GM19043 (cell line): ENCODE measurements around the gene CARD11.
"Not testable (repeated sequence)": the region's sequence is repeated elsewhere in the genome, so short reads cannot be mapped to it uniquely, and the experiment has no call there.

Experiments used
- ATAC-seq: cut with Tn5 transposase; IDR thresholded peaks from one replicate; pipeline ENCODE4 v1.9.1; 2021; ENCODE audit warnings: low read depth; ENCODE audit not compliant: unreplicated experiment

Gene CARD11

DNA sequence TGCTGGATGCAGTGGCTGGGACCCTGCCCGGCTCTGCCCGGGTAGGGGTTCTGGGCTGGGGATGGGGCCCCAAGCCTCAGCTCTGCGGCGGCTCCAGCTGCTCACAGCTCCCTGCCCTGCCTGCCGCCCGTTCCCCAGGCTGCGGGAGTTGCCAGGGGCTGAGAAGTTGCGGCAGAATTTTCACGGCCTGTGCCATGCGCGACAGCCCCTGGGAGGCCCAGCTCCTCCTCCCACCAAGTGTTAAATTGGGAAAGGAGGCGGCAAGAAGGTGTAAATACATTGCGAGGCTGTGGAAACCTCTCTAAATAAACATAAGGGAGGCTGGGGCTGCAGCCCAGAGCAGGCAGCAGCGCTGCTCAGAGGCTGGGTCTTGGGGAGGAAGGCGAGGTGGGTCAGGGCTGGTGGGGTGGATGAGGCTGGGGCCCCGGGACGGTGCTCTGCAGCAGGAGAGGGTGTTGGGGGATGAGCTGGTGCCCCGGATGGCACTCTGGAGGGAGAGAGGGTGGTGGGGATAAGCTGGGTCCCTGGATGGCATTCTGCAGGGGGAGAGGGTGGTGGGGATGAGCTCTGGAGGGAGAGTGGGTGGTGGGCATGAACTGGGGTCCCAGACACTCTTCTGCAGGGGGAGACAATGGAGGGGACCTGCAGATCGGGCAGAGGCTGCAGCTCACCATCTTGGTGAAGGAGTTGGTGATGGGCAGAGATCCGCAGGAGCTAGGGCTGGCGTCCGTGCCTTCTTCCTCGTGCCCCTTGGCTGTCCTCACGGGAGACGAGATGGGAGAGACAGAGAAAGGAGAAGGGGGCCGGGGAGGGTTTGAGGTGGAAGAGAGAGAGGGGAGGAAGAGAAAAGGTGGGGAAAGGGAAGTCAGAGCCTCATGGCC lies 114.1 kb downstream of the CARD11 start:
- no peak for ATAC-seq

DNA sequence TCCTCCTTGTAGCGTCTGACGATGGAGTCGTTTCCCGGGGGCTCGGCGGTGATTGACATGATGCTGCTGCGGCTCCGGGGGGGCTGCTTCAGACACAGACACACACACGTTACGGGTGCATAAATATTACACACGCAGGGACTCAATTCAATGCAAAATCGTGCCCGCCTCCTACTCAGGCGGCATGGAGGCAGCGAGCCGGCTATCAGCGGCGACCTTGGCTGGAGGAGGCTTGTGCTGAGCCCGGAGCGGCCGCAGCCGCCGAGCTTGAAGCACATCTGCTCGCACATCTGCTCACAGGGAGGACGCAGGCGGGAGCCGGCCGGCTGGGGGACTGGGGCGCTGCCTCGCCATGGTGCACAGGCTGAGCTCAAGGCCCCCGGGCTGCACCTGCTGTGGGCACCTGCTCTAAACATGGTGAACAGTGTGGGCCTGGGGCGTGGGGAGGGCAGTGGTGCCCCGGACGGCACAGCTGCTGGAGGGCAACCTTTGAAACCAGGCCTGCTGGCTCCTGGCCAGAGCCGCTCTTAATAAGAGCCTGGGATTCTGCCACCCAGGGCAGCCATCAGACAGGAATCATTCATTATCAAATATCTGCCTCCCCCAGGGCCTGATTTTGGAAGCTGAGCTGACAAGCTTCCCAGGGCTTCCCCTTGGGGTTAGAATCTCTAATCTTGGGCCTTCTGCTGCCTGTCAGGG lies 114.9 kb downstream of the CARD11 start:
- no peak for ATAC-seq

DNA sequence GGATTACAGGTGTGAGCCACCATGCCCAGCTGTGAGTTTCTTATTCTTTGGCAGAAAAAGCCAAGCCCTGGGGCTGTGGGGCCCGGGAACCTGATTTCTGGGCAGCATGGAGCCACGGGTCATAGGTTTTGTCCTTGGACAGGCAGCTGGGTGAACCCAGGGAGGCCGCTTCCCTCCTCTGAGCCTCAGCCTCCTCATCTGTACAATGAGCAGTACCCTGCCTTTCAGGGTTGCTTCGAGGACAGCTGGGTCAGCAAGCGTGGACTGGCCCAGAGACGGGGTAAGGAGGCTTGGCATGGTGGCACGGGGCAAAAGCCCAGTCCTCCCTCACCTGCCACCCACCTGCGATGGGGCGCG lies 115.4 kb downstream of the CARD11 start:
- no peak for ATAC-seq

DNA sequence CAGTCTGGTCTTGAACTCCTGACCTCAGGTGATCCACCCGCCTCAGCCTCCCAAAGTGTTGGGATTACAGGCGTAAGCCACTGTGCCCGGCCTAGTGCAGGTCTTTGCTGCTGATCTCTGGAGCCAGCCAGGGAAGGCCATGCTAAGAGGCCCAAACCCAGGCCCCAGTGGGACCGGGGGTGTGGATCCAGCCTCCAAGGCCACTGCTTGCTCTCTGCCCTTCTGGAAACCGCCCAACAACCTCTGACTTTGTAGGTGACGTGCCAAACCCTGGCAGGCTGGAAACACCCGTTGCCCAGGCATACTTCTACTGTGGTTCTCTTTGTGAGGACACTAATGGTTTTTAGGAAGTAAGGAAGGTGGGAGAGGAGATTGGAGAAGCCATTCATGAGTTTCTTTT lies 116.1 kb downstream of the CARD11 start:
- no peak for ATAC-seq

DNA sequence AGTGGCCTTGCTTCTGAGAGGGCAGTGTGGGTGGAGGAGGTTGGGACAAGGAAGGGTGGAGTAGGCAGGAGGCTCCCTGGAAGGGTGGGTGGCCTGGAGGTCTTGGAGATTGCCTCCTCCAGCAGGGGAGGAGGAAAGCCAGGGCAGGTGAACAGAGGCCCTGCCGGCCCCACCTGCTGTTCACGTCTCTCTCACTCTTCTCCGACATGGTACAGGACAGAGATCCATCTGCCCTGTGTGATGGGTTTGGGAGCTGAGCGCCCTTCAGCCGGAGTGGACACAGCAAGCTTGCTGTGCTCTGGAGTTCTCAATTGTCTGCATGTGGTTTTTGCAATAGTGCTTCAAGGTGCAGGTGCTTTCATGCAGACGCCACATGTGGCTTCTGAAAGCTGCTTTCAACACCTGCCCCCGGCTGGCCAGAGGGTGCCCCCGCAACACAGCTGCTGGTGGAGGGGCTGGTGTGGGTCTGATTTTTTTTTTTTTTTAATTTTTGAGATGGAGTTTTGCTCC lies 116.7 kb downstream of the CARD11 start:
- ATAC-seq, result no peak

DNA sequence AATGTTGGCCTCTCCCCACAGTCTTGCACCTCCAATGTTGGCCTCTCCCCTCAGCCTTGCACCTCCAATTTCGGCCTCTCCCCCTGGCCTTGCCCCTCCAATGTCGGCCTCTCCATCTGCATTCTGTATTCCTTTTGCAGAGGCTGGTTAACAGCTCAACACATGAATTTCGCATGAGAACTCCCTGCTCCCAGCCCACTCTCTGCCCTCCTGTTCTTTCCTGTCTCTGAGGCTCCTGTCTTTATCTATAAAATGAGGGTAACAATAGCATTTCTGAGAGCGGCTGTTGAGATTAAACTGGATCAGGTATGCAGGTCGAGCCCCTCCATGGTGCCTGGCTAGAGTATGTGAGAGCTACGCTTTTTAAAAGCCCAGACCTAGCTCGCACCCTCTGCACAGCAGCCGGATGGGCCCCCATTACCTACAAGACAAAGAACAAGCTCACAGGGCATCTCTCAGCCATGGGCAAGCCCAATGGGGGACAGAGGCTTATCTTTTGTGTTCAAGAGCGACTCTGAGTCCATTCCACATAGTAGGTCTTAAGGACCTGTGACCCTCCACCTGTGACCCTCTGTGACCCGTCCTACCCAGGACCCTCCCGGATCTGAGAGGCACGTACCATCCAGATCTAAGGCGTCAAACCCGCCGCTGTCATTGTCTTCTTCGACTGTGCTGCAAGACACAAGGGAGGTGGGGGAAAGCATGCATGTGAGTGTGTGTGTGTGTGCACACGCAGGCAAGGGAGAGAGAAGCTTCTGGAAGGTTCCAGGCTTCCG lies 117.4 kb downstream of the CARD11 start:
- ATAC-seq, result no peak

DNA sequence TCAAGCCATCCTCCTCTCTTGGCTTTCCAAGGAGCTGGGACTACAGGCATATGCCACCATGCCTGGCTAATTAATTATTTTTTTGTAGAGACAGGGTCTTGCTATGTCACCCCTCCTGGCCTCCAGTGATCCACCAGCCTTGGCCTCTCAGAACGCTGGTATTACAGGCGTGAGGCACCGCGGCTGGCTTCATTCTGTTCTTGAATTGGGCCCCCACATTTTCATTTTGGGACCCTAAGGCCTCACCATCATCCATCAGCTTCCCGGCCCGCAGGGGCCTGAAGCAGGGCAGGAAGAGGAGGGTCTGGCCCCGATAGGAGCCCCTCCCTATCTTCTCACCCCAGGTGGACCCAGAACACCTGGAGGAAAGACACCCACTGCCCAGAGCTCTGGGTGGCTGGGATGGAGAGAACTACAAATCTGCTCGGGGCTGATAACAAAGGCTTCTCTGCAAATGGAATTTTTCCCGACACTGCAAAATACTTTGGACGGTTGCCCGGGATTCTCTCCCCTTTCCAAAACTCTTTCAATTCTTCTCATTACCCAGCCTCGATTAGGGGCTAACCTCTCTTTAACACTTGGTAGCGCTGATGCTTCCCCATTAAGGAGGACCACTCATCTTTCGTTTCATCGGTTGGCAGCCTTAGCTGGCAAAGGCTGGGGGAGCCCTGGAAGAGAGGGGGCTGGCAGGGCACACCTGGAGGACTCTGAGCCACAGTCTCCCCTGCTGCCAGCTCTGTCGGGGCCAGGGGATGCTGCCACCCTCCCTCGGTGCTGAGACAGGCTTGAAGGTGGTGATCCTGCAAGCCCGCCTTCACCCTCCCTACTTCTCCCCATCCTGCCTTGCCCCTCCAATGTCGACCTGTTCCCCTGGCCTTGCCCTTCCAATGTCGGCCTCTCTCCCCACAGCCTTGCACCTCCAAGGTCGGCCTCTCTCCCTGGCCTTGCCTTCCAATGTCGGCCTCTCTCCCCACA lies 118.5 kb downstream of the CARD11 start:
- no peak for ATAC-seq

DNA sequence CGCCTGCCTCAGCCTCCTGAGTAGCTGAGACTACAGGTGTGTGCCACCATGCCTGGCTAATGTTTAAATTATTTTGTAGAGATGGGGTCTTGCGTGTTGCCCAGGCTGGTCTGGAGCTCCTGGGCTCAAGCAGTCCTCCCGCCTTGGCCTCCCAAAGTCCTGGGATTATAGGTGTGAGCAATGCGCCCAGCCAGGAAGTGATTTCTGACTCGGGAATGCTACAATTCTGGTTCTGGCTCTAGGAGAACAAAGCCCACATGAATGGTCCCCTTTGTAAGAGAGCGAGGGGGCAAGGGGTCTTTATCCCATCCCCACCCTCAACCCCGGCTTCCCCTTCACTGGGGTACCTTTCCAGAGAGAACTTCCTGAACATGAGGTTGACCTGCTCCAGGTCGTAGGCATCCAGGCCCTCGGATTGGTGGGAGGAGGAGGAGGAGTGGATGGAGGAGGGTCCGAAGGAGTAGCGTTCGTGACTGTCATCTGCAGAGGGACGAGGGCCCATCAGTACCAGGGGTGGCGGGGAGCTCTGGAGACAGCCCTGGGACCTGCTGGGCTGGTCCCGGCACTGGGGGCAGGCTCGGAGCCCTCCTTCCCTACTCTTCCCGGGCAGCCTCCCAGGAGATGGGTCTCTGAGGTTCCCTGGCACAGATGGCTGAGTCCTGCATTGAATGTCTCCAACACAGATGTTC lies 119.6 kb downstream of the CARD11 start:
- no peak for ATAC-seq

DNA sequence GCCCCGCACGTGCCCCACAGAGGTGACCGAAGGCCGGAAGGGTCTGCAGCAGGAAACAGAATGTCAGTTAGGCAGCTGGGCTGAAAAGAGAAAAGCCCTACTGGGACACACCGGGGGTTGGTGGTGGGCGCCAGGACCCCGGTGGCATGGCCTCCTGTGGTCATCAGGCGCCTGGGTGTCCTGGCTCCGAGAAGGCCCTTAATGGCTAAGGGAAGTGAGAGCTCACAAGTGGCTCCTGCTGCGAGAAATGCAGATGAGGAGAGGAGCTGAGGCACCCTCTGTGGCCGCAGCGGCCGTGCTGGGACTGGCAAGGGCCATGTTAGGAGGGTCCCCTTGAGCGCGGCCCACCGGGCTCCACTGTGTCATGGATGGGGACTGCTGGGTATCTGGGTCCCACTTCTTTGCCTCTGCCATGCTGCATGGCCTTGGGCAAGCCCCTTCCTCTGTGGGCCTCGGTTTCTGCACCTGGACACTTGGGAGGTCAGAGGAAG lies 120.3 kb downstream of the CARD11 start:
- ATAC-seq, result no peak

DNA sequence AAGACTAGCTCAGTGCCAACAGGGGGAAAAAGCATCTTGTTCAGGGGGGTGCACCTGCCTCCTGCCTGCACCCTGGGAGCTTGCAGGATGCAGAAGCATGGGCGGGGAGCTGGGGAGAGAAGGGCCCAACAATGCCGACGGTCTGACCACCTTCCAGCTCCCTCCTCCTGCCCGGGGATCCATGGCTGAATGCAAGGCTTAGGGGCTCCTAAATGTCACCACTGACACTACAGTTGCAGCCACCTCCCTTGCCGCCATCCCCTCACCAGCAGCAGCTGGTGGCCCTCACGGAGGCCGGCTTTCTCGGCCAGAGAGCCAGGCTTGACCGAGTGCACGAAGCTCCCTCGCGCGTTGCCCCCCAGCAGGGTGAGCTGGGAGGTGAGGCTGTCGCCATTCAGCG lies 120.8 kb downstream of the CARD11 start:
- ATAC-seq, result no peak

DNA sequence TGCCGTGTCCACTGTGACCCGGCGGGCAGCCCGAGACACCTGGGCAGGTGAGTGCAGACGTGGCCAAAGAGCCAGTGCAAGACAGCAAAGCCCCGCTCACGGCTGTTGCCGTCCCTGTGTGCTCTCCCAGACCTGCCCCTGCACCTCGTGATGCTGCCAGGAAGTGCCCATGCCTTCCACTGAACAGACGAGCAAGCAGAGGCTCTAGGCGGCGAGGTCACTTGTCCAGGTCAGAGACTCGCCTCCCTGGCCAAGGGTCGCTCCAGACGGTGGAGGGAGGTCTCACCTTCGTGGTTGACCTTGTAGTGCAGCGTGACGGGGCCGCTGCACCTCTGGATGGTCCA lies 121.3 kb downstream of the CARD11 start:
- ATAC-seq, result no peak

DNA sequence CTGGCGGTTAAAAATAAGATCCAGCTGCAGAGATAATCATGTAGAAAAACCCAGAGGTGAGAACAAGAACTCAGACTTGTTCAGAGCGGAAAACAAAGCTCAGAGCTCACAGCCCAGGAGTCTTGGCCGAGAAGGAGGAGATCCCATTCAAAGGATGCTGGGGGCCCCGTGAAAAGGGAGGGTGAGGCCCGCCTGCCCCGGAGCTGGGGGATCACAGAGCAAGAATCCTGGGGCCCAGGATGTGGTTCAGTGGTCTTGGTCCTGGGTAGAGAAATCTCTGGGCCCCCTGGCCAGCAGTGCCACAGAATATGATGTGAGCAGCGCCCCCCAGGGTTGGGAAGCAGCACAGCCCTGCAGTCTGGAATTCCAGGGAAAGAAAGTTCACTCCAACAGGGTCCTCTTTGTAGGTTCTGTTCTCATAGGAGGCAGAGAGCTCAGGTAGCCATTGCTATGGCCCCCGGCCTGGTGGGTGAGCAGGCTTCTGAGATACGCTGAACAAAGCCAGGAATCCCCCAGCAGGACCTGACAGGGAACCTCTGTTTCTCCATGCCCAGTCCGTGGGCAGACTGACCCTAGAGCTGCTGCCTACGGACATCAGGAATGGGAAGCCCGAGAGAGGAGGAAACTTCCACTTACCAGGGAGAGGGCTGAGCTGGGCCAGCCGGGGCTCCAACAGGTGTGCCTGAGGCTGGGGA lies 121.9 kb downstream of the CARD11 start:
- ATAC-seq, result no peak

DNA sequence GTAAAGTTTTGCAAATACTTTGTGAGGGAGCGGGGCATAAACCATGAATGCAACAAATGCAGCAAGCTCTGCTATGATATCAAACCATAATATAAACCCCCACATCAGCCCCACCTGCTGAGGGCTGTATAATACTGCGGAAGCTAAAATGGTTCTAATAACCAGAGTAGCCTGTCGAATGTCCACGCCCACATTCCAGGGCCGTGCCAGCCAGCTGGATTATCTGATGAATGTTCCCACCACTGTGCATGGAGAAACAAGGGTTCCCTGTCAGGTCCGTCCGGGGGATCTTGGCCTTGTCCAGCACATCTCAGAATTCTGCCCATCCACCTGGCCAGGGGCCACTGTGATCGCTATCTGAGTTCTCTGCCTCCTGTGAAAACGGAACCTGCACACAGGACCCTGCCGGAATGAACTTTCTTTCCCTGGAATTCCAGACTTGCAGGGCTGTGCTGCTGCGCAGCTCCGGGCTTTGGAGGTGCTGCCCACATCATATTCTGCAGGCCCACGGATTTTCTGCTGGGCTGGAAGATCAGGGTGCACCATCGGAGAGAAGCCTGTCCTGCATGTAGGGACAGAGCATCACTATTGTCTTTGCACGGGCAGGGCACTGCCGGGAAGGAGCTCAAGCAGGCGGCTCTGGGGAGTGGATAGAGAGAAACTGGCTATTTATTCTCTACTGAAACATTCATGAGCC lies 122.6 kb downstream of the CARD11 start:
- no peak for ATAC-seq

DNA sequence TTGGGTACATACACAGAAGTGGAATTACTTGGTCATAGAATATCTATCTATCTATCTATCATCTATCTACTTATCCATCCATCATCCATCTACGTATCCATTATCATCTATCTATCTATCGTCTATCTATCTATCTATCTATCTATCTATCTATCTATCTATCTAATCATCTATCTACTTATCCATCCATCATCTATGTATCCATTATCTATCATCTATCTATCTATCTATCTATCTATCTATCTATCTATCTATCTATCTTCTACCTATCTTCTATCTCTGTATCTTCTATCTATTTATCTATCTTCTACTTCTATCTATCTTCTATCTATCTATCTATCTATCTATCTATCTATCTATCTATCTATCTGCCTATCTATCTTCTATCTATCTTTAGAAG lies 123.2 kb downstream of the CARD11 start:
- not testable (repeated sequence) for ATAC-seq

DNA sequence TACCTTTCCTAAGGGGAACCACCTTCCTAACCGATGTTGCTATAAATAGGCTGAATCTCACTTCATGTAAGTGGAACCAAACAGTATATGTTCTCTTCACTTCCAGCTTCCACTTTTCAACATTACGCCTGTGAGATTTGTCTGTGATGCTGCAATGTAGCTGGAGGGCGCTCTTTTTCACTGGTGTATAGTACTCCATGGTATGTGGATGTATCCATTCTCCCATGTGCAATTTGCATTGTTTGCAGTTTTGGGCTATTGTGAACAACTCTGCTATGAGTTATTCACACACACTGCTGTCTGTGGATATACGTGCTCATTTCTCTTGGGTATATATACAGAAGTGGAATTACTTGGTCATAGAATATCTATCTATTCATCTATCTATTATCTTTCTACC lies 123.6 kb downstream of the CARD11 start:
- ATAC-seq, result no peak

DNA sequence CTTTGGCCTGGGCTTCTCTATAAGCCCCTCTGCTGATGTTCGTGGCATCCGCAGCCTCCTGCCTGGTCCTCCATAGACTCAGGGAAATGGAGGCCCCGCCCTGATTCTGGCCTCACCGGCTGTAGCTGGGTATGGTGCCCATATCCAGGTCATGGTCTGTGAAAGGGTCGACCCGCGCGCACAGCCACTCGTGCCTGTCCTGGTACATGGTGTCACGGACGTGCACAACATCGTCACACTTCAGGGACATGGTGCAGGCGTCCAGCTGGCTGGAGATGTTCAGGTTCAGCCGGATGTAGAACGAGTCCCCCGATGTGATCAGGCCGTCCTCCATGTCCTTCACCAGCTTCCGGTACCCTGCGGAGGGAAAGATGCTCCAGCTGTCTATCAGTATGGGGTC lies 124.4 kb downstream of the CARD11 start:
- no peak for ATAC-seq

DNA sequence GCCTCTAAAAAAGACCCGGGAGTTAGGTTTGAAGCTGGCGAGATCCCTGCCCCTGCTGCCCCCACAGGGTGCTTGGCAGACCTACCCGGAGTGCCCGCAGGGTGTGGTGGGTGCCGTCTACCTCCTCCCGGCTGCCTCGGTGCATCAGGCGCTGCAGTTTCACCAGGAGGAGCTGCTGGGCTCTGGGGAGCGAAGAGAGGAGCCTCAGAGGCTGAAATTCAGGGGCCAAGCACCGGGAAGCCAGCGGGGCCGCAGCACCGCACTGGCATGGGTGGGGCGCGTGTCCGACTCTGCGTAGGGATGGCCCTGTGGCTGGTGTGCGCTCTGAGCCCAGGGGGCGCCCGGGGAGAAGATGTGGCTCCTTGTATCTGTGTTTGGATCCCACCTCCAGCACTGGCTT lies 125.3 kb downstream of the CARD11 start:
- ATAC-seq, result no peak

DNA sequence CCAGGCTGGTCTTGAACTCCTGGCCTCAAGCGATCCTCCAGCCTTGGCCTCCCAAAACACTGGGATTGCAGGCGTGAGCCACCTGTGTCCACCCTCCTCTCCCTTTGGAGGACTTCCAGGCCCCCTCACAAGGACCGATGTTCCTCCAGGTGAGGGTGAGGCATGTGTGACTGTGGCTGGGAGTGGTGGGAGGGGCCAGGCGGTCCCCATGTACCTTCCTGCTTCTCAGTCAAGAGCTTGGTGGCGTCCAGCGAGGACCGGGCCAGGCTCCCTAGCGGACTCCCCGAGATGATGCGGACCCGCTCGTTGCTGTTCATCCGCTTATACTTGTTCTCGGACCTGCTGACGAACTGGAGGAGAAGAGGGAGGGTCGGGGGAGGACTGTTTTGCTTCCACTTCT lies 128.6 kb downstream of the CARD11 start:
- ATAC-seq, result no peak
